Measurements from ENCODE around the gene ONECUT2. TPM values are rescaled to one million over a fixed set of nuclear protein-coding genes. Genes with fewer than 3 reads are reported as not detected.

ONECUT2 gene
- polyA plus RNA-seq, 1 of the 3 experiments (the other 2 are of a cell fraction): 0.16 TPM

DNA sequence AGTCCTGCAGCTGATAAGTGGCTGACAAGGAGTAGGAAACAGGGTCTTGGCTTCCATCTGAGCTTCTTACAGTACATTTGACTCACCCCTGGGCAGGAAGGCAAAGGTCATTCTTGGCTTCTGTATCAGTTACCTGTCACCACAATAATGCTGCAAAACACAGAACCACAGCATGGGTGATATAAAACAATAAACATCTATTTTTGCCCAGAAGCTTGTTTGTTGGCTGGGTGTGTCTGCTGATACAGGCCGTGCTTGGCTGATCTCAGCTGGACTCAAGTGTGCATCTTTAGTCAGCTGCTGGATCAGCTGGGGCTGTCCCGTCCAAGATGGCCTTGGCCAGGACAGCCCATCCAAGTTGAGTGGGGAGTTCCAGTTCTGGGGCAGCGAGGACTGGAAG lies 34.7 kb downstream of the ONECUT2 start:
- ChIA-PET POLR2A (no interaction called here), CTCF (no interaction called here)
- Histone ChIP-seq H3K9me2 (no peaks in the 10 kb centered on the region), H3K4me3 (ENCODE audit: low read depth in 2 of 2, low read length in 1 of 2) (no peak overlapping the region), H3K4me2 (no peak overlapping the region), H3K36me3 (replicated peaks in 1 of 2; ENCODE audit: control insufficient read depth in 1 of 2, insufficient read depth in 2 of 2, low read length in 1 of 2) (no peaks in the 10 kb centered on the region), H3F3A (replicated peaks; ENCODE audit: insufficient read depth) (no peaks in the 10 kb centered on the region), H3K4me1 (ENCODE audit: control insufficient read depth in 1 of 2, insufficient read depth in 2 of 2, low read depth in 1 of 2, low read length in 1 of 2) (peaks cover 0 to 3% of the 10 kb centered on the region in 2 experiments; a peak in 1 of 4 replicates), H2AFZ (ENCODE audit: low read depth) (no peak overlapping the region), H3K79me2 (ENCODE audit: insufficient read depth) (no peaks in the 10 kb centered on the region), H3K27ac (ENCODE audit: low read depth in 2 of 2, low read length in 1 of 2) (no peak overlapping the region), H3K9ac (no peak overlapping the region), H3K27me3 (ENCODE audit: insufficient read depth) (no peaks in the 10 kb centered on the region), H4K20me1 (ENCODE audit: insufficient read depth) (no peaks in the 10 kb centered on the region), H3K9me3 (no peaks in the 10 kb centered on the region)
- TF ChIP-seq GATA2 (CRISPR knock-in tag; IDR thresholded peaks at IDR 0.05) (no peak), CHD2 (IDR thresholded peaks at IDR 0.05; ENCODE audit: low read length, partially characterized antibody) (no peak), YY1 (IDR thresholded peaks at IDR 0.05; ENCODE audit: low read depth) (no peak), NRF1 (IDR thresholded peaks at IDR 0.05; ENCODE audit: low read depth, low read length) (no peak), RAD21 (IDR thresholded peaks at IDR 0.05; ENCODE audit: low read length) (no peak), TCF12 (IDR thresholded peaks at IDR 0.05) (no peak), SIN3A (IDR thresholded peaks at IDR 0.05; ENCODE audit: borderline replicate concordance, low read depth, low read length) (no peak), FOSL2 (IDR thresholded peaks at IDR 0.05; ENCODE audit: borderline replicate concordance, low read depth) (no peak), TAF1 (IDR thresholded peaks at IDR 0.05; ENCODE audit: borderline replicate concordance, low read depth, low read length) (no peak), EP300 (IDR thresholded peaks at IDR 0.05; ENCODE audit: borderline replicate concordance in 1 of 2, low read depth in 1 of 2, low read length in 1 of 2) (no peak), MEF2A (IDR thresholded peaks at IDR 0.05; ENCODE audit: borderline replicate concordance, low read depth) (no peak), POLR2AphosphoS5 (IDR thresholded peaks at IDR 0.05; ENCODE audit: low read depth, low read length) (no peak), RCOR1 (IDR thresholded peaks at IDR 0.05; ENCODE audit: low read length) (no peak)
- TF ChIP-seq, protein P1, sequence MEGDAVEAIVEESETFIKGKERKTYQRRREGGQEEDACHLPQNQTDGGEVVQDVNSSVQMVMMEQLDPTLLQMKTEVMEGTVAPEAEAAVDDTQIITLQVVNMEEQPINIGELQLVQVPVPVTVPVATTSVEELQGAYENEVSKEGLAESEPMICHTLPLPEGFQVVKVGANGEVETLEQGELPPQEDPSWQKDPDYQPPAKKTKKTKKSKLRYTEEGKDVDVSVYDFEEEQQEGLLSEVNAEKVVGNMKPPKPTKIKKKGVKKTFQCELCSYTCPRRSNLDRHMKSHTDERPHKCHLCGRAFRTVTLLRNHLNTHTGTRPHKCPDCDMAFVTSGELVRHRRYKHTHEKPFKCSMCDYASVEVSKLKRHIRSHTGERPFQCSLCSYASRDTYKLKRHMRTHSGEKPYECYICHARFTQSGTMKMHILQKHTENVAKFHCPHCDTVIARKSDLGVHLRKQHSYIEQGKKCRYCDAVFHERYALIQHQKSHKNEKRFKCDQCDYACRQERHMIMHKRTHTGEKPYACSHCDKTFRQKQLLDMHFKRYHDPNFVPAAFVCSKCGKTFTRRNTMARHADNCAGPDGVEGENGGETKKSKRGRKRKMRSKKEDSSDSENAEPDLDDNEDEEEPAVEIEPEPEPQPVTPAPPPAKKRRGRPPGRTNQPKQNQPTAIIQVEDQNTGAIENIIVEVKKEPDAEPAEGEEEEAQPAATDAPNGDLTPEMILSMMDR (IDR thresholded peaks at IDR 0.05): no peak
- TF ChIP-seq, protein P2, sequence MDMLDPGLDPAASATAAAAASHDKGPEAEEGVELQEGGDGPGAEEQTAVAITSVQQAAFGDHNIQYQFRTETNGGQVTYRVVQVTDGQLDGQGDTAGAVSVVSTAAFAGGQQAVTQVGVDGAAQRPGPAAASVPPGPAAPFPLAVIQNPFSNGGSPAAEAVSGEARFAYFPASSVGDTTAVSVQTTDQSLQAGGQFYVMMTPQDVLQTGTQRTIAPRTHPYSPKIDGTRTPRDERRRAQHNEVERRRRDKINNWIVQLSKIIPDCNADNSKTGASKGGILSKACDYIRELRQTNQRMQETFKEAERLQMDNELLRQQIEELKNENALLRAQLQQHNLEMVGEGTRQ (IDR thresholded peaks at IDR 0.05; ENCODE audit: borderline replicate concordance, low read depth, low read length): no peak
- TF ChIP-seq, protein P3, sequence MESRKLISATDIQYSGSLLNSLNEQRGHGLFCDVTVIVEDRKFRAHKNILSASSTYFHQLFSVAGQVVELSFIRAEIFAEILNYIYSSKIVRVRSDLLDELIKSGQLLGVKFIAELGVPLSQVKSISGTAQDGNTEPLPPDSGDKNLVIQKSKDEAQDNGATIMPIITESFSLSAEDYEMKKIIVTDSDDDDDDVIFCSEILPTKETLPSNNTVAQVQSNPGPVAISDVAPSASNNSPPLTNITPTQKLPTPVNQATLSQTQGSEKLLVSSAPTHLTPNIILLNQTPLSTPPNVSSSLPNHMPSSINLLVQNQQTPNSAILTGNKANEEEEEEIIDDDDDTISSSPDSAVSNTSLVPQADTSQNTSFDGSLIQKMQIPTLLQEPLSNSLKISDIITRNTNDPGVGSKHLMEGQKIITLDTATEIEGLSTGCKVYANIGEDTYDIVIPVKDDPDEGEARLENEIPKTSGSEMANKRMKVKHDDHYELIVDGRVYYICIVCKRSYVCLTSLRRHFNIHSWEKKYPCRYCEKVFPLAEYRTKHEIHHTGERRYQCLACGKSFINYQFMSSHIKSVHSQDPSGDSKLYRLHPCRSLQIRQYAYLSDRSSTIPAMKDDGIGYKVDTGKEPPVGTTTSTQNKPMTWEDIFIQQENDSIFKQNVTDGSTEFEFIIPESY (IDR thresholded peaks at IDR 0.05; ENCODE audit: borderline replicate concordance, low read depth): no peak
- TF ChIP-seq, protein P4, sequence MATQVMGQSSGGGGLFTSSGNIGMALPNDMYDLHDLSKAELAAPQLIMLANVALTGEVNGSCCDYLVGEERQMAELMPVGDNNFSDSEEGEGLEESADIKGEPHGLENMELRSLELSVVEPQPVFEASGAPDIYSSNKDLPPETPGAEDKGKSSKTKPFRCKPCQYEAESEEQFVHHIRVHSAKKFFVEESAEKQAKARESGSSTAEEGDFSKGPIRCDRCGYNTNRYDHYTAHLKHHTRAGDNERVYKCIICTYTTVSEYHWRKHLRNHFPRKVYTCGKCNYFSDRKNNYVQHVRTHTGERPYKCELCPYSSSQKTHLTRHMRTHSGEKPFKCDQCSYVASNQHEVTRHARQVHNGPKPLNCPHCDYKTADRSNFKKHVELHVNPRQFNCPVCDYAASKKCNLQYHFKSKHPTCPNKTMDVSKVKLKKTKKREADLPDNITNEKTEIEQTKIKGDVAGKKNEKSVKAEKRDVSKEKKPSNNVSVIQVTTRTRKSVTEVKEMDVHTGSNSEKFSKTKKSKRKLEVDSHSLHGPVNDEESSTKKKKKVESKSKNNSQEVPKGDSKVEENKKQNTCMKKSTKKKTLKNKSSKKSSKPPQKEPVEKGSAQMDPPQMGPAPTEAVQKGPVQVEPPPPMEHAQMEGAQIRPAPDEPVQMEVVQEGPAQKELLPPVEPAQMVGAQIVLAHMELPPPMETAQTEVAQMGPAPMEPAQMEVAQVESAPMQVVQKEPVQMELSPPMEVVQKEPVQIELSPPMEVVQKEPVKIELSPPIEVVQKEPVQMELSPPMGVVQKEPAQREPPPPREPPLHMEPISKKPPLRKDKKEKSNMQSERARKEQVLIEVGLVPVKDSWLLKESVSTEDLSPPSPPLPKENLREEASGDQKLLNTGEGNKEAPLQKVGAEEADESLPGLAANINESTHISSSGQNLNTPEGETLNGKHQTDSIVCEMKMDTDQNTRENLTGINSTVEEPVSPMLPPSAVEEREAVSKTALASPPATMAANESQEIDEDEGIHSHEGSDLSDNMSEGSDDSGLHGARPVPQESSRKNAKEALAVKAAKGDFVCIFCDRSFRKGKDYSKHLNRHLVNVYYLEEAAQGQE (IDR thresholded peaks at IDR 0.05; ENCODE audit: low read depth, low read length): no peak
- TF ChIP-seq, protein P5, sequence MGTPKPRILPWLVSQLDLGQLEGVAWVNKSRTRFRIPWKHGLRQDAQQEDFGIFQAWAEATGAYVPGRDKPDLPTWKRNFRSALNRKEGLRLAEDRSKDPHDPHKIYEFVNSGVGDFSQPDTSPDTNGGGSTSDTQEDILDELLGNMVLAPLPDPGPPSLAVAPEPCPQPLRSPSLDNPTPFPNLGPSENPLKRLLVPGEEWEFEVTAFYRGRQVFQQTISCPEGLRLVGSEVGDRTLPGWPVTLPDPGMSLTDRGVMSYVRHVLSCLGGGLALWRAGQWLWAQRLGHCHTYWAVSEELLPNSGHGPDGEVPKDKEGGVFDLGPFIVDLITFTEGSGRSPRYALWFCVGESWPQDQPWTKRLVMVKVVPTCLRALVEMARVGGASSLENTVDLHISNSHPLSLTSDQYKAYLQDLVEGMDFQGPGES (IDR thresholded peaks at IDR 0.05; ENCODE audit: low read depth, low read length): no peak
- DNase-seq: no peak
- 40% methylated on average over 2 of the region's 3 CpGs for WGBS (ENCODE audit: low lambda C conversion rate)

Data from SK-N-SH (cell line).